ENCODE measurements around the gene MAGED1. TPM values are rescaled to one million over a fixed set of nuclear protein-coding genes. Genes with fewer than 3 reads are reported as not detected.

Gene MAGED1
- total RNA-seq, 1 donor from 2014 or later = 28.9 TPM

DNA sequence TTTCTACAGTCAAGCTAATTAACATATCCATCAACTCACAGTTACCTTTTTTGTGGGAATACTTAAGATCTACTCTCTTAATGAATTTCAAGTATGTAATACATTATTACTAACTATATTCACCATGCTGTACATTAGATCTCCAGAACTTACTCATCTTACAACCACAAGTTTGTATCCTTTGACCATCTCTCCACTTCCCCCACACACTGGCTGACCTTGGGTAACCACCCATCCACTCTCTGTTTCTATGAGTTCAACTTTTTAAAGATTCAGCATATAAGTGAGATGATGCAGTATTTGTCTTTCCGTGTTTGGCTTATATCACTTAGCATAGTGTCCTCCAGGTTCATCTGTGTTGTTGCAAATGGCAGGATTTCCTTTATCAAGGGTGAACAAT is 30.5 kb upstream of the MAGED1 start:
- no peak overlapping the region for H3K4me3 Mint-ChIP-seq
- peaks cover 17% of the 10 kb centered on the region for H3K36me3 Mint-ChIP-seq (ENCODE audit: low read depth)
- no peak for DNase-seq
- intact Hi-C loops (cut with micrococcal nuclease) = no loop called here
- ATAC-seq (ENCODE audit: low read depth) = no peak
- no peaks in the 10 kb centered on the region for H3K27me3 Mint-ChIP-seq
- CTCF ChIA-PET = no interaction called here
- peaks cover 5% of the 10 kb centered on the region for H3K9me3 Mint-ChIP-seq
- TF ChIP-seq, protein P1, sequence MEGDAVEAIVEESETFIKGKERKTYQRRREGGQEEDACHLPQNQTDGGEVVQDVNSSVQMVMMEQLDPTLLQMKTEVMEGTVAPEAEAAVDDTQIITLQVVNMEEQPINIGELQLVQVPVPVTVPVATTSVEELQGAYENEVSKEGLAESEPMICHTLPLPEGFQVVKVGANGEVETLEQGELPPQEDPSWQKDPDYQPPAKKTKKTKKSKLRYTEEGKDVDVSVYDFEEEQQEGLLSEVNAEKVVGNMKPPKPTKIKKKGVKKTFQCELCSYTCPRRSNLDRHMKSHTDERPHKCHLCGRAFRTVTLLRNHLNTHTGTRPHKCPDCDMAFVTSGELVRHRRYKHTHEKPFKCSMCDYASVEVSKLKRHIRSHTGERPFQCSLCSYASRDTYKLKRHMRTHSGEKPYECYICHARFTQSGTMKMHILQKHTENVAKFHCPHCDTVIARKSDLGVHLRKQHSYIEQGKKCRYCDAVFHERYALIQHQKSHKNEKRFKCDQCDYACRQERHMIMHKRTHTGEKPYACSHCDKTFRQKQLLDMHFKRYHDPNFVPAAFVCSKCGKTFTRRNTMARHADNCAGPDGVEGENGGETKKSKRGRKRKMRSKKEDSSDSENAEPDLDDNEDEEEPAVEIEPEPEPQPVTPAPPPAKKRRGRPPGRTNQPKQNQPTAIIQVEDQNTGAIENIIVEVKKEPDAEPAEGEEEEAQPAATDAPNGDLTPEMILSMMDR (IDR thresholded peaks at IDR 0.05) = no peak
- POLR2A ChIA-PET = no interaction called here
- peaks cover 3% of the 10 kb centered on the region for H3K4me1 Mint-ChIP-seq
- no peak overlapping the region for H3K27ac Mint-ChIP-seq

DNA sequence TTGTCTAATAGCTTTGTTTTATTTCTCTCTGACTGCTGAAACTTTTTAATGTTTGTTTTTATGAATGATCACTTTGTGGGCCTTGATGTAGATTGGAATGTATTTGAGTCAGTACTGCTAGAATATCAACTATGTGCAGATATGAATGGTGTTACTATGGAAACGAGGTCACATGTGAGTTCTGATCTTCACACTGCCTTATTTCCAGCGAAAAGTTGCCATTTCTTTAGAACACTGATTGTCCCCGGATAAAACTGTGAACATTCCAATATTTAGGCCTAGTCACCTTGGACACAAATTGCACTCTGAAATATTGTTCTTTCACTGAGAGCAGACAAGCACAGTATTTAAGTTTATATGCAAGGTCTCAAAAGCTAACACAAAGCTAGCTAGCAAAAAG is 27.2 kb upstream of the MAGED1 start:
- TF ChIP-seq, protein P1 (IDR thresholded peaks at IDR 0.05) = no peak
- peaks cover 5% of the 10 kb centered on the region for H3K9me3 Mint-ChIP-seq
- no peak overlapping the region for H3K27ac Mint-ChIP-seq
- peaks cover 5% of the 10 kb centered on the region for H3K4me1 Mint-ChIP-seq
- no peak for DNase-seq
- peaks cover 16% of the 10 kb centered on the region for H3K36me3 Mint-ChIP-seq (ENCODE audit: low read depth)
- no peak overlapping the region for H3K4me3 Mint-ChIP-seq
- no peaks in the 10 kb centered on the region for H3K27me3 Mint-ChIP-seq
- intact Hi-C loops (cut with micrococcal nuclease) = no loop called here
- ChIA-PET POLR2A (no interaction called here), CTCF (no interaction called here)
- ATAC-seq (ENCODE audit: low read depth) = no peak

DNA sequence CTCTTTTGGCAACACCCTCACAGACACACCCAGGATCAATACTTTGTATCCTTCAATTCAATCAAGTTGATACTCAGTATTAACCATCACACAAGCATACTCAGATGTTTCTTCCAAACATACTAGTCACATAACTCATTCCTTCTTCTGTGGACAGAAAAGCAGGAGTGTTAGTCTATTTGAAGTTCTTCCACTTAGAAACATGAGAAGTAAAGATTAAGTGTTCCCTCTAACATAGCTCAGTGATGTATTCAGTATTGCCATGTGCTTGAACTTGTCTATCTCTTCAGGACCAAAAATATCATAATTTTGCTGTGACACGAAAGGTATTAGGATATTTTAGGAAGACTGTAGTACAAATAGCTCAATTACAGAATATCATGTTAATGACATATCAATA is 25.8 kb upstream of the MAGED1 start:
- Mint-ChIP-seq H3K36me3 (ENCODE audit: low read depth) (peaks cover 16% of the 10 kb centered on the region), H3K27ac (no peak overlapping the region), H3K9me3 (peaks cover 5% of the 10 kb centered on the region), H3K4me1 (peaks cover 5% of the 10 kb centered on the region), H3K27me3 (no peaks in the 10 kb centered on the region), H3K4me3 (no peak overlapping the region)
- ChIA-PET CTCF (no interaction called here), POLR2A (no interaction called here)
- ATAC-seq (ENCODE audit: low read depth) = no peak
- TF ChIP-seq, protein P1 (IDR thresholded peaks at IDR 0.05) = no peak
- no peak for DNase-seq
- intact Hi-C loops (cut with micrococcal nuclease) = no loop called here

DNA sequence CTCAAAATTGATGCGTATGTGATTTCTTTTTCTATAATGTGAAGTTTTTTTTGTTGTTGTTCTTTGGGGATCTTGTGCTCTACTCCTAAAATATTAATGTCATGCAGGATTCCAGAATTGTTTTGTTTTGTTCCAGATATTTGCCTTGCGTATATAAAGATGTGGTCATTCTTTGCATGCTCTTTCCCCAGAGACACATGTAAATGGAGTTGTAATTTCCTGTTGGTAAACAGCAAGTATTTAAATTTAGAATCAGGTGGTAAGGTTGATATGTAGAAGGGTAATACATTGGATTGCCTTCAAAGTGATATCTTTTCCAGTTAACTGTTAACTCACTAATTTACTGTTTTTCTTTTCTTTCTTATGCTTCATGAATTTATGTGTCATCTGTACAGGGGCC is 23.1 kb upstream of the MAGED1 start:
- Mint-ChIP-seq H3K4me1 (peaks cover 17% of the 10 kb centered on the region), H3K4me3 (no peak overlapping the region), H3K36me3 (ENCODE audit: low read depth) (peaks cover 12% of the 10 kb centered on the region), H3K27ac (no peak overlapping the region), H3K27me3 (no peaks in the 10 kb centered on the region), H3K9me3 (peaks cover under 1% of the 10 kb centered on the region)
- intact Hi-C loops (cut with micrococcal nuclease) = no loop called here
- TF ChIP-seq, protein P1 (IDR thresholded peaks at IDR 0.05) = no peak
- ATAC-seq (ENCODE audit: low read depth) = no peak
- CTCF ChIA-PET = no interaction called here
- POLR2A ChIA-PET = no interaction called here
- DNase-seq = no peak

DNA sequence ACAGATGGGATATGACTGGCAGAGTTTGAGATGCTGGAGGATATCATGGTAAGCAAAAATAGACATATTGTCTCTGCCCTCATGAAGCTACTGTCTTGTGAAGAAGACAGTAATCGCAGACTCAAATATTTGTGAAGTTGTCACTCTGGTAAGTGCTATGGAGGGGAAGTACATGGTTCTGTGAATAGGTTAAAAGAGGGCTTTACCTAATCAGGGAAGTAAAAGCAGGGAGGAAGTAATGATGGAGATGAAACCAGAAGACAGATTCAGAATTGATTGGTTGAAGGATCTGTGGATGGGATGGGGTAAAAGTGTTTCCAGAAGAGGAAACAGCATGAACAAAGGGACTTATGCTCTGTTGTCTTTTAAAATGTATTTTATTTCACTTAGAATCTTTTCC is 19.3 kb upstream of the MAGED1 start:
- ChIA-PET CTCF (no interaction called here), POLR2A (no interaction called here)
- H3K4me1 Mint-ChIP-seq = peaks cover 17% of the 10 kb centered on the region
- no peaks in the 10 kb centered on the region for H3K9me3 Mint-ChIP-seq
- intact Hi-C loops (cut with micrococcal nuclease) = no loop called here
- no peak for DNase-seq
- no peak for ATAC-seq (ENCODE audit: low read depth)
- H3K27ac Mint-ChIP-seq = peak overlapping the region; percentile 62
- H3K27me3 Mint-ChIP-seq = no peaks in the 10 kb centered on the region
- no peak overlapping the region for H3K4me3 Mint-ChIP-seq
- H3K36me3 Mint-ChIP-seq (ENCODE audit: low read depth) = peaks cover 9% of the 10 kb centered on the region
- TF ChIP-seq, protein P1 (IDR thresholded peaks at IDR 0.05) = no peak

Measured in activated B cell treated with CpG ODN at 0.5 μM for 24 hours (primary cell).